ENCODE results near the gene ATP6V1B1.
A peak's percentile ranks its signal among the peaks of the same experiment; 100 is the strongest.

The ATP6V1B1 gene

DNA sequence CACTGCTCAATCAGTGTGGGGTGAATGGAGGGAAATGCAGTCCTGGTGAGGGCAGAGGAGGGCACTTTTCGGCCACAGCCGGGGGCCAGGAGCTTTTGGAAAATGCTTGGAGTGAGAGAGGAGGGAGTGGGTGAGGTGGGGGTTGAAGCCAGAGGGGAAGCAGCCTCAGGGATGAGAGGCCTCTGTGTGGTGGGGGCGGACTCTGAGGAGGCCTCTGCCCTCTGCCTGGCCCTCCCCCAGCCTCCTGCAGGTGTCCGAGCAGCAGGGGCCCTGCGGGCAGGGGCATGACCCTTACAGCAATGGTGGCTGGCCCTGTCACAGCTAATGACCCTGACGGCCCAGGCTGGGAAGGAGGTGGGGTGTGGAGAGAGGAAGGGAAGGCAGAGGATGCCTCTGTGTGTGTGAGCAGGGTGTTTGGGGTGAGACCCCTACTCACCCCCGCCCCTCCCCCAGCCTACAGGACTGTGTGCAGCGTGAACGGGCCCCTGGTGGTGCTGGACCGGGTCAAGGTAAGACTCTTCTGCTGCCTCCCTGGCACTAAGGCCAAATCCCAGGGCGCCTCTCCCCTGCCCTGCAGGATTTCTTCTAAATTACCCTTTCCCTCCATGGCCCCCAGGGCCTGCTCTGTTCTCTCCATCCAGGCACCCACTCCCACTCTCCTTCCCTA lies 7.6 kb downstream of the ATP6V1B1 start:
- DNase-seq (ENCODE audit: low read depth in 2 of 2, low spot score in 1 of 2): no peak

DNA sequence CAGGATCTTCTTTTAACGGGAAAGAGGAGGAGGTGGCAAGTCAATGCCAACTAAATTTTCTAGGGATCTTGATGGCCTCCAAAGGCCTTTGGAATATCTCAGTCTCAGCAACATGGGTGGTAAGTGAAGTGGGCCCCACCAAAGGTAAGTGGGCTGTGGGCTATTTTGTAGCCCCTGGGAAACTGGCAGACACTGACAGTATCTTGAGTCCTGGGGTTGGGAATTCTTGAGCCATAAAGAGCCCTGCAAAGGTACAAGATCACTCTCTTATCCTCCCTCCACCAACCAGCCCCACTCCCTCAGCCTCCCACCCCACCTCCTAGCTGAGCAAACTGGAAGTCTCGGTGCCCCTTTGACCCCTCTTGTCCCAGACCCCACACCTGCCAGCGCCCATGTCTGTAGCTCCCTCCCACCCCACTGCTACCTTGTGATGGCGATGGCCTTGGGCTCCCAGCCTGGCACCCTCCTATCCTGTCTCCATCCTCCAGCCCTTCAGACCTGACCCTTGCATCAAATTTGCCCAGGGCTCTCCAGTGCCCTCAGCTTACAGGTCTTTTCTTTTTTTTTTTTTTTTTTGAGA lies 8.5 kb downstream of the ATP6V1B1 start:
- no peak for DNase-seq (ENCODE audit: low read depth in 2 of 2, low spot score in 1 of 2)

DNA sequence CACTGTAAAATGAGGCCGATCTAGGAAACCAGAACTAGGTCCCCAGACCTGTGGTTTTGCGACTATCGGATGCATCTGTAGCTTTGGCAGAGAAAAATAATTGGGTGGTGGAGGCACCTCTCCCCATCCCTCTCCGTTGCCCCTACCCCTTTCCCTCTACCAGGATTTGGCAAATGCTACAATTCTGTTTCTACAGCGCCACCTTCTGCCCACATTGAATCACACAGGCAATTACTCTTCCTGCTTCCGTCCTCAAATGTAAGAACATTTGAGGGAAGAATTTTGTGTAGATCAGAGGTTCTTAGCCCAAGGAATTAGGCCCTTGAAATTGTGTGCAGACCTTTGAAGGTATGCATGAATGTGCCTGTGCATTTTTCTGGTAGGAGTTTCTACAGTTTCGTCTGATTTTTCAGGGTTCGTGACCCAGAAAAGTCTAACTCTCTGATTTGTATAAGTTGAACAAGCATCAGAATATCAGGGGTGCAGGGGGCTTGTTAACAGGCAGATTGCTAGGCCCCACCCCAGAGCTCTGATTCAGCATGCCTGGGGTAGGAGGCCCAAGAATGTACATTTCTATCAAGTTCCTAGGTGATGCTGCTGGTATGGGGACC lies 11.2 kb downstream of the ATP6V1B1 start:
- peak in 1 of 2 donors; percentile 18 for DNase-seq (ENCODE audit: low read depth in 2 of 2, low spot score in 1 of 2)

DNA sequence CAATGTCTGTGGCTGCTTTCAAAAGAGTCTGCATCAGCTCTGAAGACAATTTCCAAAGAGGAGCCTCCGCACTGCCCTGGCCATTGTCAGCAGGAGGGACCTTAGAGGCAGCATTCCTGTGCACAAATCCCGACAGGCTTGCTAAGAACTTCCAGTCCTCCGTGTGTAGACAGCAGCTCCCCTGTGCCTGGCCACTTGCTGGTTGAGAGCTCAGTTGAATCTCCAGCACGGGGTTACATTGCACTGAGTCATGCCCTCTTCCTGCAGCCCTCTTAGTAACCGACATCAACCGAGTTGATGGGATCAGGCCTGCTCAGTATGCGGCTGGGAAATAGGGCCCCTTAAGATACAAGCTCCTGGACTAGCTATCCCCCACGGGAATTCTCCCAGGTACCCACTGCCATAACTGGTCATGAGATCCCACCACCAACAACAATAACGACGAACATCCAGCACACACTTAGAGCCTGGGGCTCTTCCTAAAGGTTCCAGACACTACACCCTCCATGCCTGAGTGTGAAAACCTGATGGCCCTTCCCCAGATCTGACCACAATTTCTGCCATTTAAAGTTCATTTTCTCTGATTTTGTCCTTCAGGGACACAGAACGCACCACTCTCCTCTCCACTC lies 12.0 kb downstream of the ATP6V1B1 start:
- DNase-seq (ENCODE audit: low read depth in 2 of 2, low spot score in 1 of 2): no peak

DNA sequence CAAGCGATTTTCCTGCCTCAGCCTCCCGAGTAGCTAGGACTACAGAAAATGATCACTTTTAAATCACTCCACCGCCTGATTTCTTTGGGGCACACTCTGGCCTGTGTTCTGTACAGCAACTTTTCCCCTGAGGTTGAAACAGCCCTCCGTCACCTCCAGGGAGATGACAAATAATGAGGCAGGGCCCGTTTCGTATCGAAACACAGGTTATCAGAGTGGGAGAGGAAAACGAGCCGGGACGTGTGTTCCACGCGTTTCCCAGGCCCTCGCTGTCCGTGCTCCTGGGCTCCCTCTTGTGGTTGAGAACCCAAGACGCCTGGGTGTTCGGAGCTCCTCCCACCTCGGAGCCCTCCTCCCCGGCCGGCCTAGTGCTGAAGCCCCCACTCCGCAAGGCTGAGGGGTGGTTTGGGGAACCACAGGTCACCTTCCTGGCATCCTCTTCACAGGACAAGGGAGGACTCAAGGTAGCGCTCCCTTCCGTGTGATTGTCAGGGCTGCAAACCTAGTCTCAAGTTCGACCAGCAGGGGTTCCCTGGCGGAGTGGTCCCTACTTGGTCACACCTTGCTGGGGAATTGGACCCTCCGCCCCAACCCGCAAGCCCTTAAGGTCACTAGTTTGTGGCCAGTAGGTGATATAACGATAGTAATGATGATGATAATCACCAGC lies 12.8 kb downstream of the ATP6V1B1 start:
- DNase-seq (ENCODE audit: low read depth in 2 of 2, low spot score in 1 of 2): peak; percentile 50 to 53

DNA sequence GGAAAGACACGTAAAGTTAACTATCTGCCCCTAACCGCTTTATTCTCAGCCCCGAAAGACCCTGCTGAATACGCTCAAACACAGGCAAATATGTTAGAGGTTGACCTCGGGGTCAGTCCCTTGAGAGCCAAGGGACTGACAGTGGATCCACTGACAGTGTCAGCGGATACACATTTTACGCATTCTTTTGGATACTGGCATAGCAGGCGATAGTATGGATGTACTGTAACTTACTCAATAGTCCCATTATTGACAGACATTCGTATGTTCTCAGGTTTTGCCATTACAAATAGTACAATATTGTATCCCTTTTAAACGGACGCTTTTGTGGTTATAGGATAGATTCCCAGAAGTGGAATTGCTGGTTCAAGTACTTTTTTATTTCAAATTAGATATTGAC lies 13.4 kb downstream of the ATP6V1B1 start:
- no peak for DNase-seq (ENCODE audit: low read depth in 2 of 2, low spot score in 1 of 2)

DNA sequence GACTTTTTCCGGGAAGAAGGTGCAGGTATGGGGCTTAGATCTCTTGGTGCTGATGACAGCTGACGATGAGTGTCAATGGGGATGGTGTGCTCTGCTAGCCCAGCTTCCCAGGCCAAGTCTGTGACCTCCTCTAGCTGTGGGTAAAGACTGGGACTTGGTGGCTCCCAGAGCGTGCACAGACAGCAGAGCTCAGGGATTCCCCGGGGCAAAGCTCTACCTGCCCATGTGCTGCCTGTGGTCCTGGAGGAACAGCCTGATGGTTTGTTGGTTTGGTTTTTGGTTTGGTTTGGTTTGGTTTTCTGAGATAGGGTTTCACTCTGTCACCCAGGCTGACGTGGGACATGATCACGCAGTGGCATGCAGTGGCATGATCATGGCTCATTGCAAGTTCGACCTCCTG lies 19.2 kb downstream of the ATP6V1B1 start:
- DNase-seq (ENCODE audit: low read depth in 2 of 2, low spot score in 1 of 2): no peak

DNA sequence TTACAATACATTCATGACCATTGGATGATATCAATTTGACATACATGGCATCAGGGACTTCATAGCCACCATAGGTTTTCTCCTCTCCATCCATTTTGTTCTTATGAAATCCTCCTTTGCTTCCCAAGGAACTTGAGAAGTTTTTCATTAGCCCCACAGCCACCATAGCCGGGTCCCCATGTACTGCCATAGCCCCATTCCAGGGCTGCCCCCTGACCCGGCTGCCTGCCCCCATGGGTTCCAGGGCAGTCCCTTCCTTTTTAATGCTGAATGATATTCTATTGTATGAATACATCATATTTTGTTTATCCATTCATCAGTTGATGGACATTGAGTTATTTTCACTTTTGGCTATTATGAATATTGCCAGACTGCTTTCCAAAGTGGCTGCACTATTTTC lies 20.4 kb downstream of the ATP6V1B1 start:
- no peak for DNase-seq (ENCODE audit: low read depth in 2 of 2, low spot score in 1 of 2)

DNA sequence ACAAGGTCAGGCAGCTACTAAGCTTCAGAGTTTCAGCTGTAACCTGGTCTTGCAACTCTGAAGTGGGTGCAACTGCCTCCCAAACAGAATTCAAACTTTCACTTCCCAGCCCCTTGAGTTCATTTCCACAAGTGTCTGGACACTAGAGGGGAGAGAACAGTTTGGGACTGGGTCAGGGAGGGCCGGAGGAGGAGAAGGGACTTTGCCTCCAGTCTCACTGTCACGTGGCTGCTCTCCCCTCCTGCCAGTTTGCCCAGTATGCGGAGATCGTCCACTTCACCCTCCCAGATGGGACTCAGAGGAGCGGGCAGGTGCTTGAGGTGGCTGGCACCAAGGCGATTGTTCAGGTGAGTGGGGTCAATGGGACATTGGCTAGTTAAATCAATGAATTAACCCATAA lies 22.1 kb downstream of the ATP6V1B1 start:
- no peak for DNase-seq (ENCODE audit: low read depth in 2 of 2, low spot score in 1 of 2)

DNA sequence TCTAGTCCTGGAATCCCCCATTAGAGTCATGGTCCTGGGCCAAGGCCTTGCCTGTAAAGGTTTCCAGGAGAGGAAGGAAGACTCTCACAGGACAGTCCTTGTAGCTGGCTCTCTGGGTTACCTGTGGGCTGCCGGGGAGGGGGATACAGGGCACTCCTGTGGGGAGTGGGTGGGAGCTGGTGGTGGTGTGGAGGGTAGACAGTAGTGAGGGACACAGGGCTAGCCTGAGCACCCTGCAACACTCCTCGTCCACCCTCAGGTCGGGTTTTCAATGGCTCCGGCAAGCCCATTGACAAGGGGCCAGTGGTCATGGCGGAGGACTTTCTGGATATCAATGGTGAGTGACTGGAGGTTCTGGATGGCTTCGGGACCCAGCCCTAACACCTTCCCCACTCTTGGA lies 23.1 kb downstream of the ATP6V1B1 start:
- no peak for DNase-seq (ENCODE audit: low read depth in 2 of 2, low spot score in 1 of 2)

DNA sequence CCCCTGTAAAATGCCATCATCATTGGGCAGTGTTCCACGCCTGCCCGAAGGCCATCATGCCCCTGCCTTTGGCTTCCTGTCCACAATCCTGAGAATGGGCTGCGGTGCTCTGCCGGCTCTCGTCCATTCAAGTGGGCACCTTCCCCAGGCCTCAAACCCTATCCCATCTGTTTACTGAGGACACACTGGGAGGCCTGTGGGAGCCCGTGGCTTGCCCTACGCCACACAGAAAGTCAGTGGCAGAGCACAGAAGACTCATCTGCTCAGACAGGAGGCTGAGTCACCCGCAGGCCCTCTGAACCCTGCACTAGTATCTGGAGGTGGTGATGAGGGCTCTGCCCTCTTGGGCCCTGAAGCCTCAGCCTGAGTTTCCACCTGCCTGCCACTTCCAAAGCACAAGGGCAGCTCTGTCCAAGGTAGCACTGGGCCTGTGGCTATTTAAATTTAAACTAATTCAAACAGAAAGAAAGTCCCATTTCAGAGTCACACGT lies 23.6 kb downstream of the ATP6V1B1 start:
- DNase-seq (ENCODE audit: low read depth in 2 of 2, low spot score in 1 of 2): no peak

DNA sequence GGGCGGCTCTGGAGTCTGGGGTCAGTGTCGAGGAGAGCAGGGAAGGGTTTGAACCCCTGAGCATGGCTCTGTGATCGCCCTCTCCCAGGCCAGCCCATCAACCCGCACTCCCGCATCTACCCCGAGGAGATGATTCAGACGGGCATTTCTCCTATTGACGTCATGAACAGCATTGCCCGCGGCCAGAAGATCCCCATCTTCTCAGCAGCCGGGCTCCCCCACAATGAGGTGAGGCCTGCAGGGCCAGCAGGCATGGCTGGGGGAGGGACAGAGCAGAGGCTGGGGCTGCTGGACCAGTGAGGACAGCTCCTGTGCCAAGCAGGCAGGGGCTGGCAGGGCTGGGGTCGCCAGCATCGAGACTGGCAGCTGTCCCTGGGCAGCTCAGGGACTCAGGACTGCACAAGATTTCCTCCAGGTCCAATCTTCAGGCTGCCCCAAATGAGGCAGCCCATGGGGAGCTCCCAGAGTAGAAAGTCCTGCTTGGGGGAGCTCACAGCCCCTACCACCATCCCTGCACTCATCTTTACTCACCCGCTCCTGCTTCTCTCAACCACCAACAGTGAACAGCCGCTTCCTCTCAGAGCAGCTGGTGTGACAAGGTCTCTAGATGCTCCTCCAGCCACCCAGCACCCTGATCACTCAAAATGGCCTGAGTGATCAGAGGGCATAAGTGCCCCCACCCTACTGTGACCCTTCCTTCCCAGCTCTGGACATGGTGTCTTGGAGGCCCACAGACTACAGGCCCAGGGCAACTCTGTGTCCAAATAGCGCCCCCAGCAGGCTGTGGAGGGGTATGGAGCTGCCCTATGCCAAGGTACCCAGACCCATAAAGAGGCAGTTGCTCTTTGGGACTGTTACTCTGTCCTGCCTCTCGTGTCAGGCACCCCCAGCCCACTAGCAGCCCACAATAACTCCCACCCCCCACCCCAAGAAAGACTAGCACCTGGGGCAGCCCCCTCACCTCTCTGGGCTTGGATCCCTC lies 24.4 kb downstream of the ATP6V1B1 start:
- DNase-seq (ENCODE audit: low read depth in 2 of 2, low spot score in 1 of 2): no peak

DNA sequence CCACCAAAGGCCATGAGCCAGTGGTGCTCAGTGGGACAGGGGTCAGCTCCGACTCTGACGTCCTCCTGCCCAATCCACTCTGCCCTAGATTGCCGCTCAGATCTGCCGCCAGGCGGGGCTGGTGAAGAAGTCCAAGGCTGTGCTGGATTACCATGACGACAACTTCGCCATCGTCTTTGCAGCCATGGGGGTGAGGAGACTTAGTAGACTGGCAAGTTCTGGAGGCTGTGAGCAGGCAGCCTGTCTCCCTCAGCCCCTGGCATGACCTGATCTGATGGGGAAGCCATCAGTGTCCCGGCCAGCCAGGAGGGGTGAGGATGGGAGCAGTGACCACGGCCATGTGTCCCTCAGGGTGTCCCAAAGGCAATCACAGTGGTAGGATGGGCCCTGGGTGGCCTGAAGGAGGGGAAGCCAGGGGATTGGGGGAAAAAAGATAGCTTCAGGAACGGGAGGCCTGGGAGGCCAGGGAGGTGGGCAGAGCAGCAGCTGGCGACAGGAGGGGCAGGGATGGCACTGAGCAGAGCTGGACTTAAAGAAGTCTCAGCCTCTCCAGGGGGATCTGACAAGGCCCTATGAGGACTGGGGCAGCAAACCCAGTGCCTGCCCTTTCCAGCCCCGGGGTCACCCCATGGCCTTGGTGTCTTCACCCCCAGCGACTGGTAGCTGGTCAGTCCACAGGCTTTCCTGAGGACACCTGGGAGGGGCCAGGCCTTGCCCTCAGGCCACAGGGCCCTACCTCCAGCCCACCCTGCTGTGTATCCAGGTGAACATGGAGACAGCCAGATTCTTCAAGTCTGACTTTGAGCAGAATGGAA lies 25.3 kb downstream of the ATP6V1B1 start:
- DNase-seq (ENCODE audit: low read depth in 2 of 2, low spot score in 1 of 2): no peak

DNA sequence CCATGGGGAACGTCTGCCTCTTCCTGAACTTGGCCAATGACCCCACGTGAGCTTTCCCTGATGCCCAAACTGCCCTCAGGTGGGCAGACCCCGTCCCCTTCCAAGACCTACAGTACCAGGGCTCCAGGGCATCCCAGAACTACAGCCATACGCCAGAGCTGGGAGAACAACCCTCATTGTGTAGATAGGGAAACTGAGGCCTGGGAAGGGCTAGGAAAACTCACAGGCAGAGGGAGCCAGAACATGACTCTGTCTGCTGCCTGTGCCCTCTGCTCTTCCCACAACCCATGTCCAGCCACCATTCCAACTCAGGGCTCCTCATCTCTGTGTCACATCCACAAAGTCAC lies 25.9 kb downstream of the ATP6V1B1 start:
- DNase-seq (ENCODE audit: low read depth in 2 of 2, low spot score in 1 of 2): no peak

DNA sequence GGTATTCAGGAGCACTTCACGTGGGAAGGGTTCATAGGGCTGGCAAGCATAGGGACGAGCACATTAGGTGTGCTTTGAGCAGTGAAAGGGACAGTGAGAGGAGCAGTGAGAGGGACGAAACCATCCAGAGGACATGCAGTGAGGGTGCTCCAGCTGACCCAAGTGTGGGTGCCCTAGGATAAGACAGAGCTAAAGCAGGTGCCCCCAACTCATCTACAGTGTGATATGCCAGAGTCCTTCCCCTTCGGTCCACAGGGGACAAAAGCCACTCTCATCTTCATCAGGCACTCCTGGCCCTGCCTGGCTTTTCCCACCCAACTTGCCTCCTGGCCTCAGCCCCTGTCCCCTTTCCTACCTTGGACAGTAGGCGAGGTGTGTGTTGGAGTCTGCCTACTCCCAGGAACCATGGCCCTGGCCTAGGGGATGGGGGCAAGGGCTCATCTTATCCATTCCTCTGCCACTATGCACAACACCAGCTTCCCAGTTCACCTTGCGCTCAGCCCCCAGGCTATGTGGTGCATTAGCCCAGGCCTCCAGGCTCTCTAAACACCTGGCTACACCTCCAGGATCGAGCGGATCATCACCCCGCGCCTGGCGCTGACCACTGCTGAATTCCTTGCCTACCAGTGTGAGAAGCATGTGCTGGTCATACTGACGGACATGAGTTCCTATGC lies 26.6 kb downstream of the ATP6V1B1 start:
- DNase-seq (ENCODE audit: low read depth in 2 of 2, low spot score in 1 of 2): no peak

DNA sequence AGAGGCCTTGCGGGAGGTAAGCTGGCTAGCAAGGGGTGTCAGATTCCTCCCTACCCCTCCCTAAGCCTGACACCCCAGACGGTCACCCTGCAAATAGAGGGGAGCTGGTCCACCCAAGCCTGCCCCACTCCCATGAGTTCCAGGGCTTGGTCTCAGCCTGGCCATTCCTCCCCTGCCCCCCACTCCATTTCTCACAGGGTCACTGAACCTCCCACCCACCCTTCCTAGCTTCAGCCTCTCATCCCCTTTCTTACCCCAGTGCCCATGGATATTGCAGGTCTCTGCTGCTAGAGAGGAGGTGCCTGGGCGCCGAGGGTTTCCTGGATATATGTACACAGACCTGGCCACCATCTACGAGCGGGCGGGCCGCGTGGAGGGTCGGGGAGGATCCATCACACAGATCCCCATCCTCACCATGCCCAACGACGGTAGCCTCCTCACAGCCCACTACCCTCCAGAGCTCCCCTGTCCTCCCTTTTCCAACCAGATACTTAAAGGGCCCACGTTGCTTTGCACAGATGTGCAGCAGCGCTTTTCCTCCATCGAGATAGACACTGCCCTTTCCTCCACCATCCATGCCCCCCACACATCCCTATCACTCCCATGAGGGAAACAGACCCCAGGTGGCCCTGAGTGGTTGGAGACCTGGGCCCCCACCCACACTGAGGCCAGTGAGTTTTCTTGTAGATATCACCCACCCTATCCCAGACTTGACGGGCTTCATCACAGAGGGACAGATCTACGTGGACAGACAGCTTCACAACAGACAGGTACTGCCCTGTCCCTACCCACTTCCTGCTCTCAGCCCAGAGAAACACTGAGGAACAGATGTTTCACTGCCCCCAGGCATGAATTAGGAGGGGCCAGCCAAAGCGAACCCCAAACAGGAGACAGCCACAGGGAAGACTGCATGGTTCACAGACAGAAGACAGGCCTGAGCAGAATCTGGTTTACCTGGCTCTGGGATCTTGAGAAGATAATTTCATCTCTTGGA lies 27.5 kb downstream of the ATP6V1B1 start:
- no peak for DNase-seq (ENCODE audit: low read depth in 2 of 2, low spot score in 1 of 2)

DNA sequence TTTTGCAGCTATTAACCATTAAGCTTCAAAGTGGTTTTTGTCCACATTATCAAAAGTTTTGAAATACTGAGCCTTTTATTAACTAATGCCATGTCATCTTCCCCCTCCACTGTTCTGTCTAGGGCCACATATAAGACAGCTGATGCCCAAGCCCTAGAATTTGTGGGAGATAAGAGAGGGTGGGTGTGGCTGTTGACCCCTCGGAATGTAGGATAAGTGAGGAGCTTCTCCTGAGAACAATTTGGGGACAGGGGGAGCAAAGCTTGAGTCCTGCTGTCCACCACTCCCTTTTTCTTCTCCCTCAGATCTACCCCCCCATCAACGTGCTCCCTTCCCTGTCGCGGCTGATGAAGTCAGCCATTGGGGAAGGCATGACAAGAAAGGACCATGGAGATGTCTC lies 28.4 kb downstream of the ATP6V1B1 start:
- DNase-seq (ENCODE audit: low read depth in 2 of 2, low spot score in 1 of 2): no peak
